GM10847 (cell line): ENCODE data around the gene RPS24.
A peak's percentile ranks its signal among the peaks of the same experiment; 100 is the strongest.

Experiments
- POLR2A ChIP-seq: IDR thresholded peaks from 2 replicates; pipeline ENCODE4 v1.6.1; 2011; ENCODE audit not compliant: insufficient read length; ENCODE audit errors: extremely low read depth

RPS24 gene

DNA sequence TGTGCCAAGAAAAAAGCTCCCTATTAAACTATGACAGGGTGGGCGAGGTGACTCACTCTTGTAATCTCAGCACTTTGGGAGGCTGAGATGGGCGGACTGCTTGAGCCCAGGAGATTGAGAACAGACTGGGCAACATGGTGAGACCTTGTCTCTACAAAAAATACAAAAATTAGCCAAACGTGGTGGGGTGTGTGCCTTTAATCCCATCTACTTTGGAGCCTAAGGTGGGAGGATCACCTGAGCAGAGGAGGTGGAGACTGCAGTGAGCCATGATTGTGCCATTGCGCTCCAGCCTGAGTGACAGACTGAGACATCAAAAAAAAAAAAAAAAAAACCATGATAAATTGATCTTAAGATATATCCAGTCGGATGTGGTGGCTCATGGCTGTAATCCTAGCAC, 15.8 kb upstream of the RPS24 start:
- no peak for TF ChIP-seq POLR2A

- TF ChIP-seq POLR2A, result no peak
Observed at GRCh38 chr10:78019264-78019663, 14.4 kb upstream of the RPS24 start.

GRCh38 chr10:78021201-78021600, 12.5 kb upstream of the RPS24 start:
- no peak for TF ChIP-seq POLR2A

- TF ChIP-seq POLR2A, result no peak
Observed at GRCh38 chr10:78023741-78024140, 9.9 kb upstream of the RPS24 start.

DNA sequence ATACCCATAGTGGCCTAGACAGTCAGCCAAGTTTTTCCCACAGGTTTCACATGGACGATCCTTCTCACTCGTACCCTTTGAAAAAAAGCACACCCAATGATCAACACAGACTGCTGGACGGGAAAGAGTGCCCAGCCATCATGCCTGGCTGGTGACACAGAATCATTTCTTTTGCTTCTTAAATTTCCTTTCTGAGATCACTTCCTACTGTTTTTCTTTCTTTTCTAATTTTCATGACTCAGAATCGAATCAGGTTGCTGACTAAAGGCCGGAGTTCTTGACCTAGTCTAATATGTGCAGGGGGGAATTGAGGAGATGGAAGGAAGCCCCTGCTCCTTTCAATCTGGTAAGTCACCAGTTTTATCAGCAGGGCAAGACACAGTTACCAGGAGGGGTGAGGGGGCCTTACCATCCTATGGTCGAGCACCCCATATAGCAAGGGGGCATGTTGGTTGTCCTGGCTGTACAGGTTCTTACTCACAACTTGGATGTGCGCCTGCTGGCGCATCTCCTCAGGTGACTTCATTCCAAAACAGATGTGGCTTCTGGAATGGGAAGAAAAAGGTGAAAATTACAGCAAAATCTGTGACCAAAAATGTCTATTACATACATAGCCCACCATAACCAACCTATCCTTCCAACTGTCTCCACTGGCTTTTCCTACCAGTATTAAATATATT, 7.8 kb upstream of the RPS24 start:
- TF ChIP-seq POLR2A, result no peak

- TF ChIP-seq POLR2A, result no peak
Observed at GRCh38 chr10:78028438-78029268, 5.0 kb upstream of the RPS24 start.

- peak; percentile 86 for TF ChIP-seq POLR2A
Observed at GRCh38 chr10:78029269-78030226, 4.1 kb upstream of the RPS24 start, which contains the start of gene POLR3A. TSS of gene POLR3A (minus strand) at chr10:78029515. CDS start at chr10:78029407, 108 bp downstream.

- TF ChIP-seq POLR2A, result no peak
Observed at GRCh38 chr10:78033387-78033636, 351 bp upstream of the RPS24 start.

- no peak for TF ChIP-seq POLR2A
Observed at GRCh38 chr10:78035025-78035424, 1.4 kb downstream of the RPS24 start.

DNA sequence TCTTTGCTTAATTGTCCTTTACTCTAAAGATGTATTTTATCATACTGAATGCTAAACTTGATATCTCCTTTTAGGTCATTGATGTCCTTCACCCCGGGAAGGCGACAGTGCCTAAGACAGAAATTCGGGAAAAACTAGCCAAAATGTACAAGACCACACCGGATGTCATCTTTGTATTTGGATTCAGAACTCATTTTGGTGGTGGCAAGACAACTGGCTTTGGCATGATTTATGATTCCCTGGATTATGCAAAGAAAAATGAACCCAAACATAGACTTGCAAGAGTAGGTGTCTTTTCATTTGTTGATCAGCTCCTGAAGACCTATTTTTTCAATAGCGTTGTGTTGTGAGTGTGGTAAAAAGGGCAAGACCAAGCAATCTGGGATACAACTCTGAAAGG, 1.8 kb downstream of the RPS24 start:
- no peak for TF ChIP-seq POLR2A

DNA sequence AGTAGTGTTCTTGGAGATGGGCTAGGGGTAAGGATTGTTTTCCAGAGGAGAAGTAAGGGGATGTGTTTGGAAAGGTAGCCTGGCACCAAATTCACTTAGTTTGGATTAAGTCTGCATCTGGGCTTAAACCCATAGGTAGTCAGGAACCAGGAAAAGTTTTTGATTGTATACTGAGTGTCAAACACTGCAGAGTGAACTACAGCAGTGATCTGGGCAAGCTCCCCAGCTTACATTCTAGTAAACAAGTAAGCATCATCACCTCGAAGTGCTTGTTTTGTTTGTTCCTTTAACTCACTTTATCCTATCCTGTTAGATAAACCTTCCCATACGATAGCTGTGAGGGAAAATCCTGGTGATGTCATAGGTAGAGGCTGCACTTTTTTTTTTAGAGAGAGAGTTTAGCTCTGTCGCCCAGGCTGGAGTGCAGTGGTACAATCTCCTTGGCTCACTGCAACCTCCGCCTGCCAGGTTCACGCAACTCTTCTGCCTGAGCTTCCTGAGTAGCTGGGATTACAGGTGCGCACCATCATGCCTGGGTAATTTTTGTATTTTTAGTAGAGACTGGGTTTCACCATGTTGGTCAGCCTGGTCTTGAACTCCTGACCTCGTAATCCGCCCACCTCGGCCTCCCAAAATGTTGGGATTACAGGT, 2.4 kb downstream of the RPS24 start:
- TF ChIP-seq POLR2A, result no peak

- TF ChIP-seq POLR2A, result no peak
Observed at GRCh38 chr10:78038105-78038504, 4.4 kb downstream of the RPS24 start.

DNA sequence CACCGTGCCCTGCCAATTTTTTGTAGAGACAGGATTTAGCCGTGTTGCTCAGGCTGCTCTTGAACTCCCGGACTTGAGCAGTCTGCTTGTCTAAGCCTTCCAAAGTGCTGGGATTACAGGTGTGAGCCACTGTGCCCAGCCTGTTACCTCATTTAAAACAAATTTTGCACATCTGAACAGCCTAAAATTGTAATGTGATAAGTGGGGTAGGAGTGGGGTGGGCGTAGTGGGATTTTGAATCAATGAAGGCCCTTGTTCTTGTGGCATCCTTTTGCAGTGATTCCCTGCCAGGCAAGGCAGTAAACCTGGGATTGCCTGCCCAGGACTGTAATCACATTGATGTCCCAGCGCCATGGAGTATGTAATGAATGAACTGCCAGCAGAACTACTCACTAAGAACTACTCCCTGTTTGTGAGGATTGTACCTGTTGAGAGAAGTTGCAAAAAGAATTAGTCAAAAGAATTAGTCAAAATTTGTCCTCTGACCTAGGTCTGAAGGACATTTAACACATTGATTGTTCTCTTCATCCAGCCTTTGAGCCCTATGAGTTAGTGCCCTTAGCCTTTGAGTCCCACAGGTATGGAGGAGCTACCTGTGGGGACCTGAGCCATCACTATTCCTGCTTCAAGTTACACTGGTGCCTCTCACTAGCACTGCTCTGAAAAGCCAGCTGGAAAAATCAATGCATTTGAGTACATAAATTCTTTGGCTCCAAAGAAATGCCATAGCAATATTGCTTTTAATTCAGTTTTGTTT, 5.3 kb downstream of the RPS24 start:
- no peak for TF ChIP-seq POLR2A

DNA sequence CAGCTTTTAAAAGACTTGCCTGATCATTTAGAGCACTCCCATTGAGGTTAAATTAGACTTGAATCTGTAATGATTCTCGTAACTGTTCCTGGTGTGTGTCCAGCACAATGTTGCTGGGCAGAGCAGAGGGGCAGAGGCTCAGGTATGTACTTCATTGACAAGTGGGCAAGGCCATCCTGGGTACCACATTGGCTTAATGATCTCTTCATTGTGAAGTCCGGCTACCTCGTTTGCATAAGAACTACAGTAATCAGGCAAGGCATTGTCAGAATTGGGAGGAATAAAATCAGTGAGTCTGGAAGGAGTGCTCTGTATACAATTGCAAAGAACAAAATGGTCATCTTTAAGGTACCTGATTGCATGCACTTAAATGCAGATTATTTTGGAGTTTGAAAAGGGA, 6.1 kb downstream of the RPS24 start:
- no peak for TF ChIP-seq POLR2A
